Measurements from ENCODE around the gene YIPF4.

DNA sequence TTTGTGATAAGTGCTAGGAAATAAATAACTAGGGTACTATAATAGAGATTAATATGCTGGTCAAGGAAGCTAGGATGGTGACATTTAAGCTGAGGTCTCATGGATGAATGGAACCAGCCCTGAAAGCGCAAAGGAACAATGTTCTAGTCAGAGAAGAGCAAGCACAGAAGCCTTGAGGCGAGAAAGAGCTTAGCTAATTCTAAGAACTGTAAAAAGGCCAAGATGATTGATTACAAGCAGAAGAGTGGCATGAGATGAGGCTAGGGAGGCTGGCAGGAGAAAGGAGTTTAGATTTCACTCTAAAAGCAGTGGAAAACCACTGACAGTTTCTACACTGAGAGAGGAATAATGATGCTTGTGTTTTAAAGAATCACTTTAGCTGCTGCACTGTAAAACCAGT lies 3.4 kb upstream of the YIPF4 start:
- TF ChIP-seq MAX (IDR thresholded peaks at IDR 0.05) (no peak), TEAD4 (IDR thresholded peaks at IDR 0.05) (no peak), REST (IDR thresholded peaks at IDR 0.05; ENCODE audit: low read depth) (no peak)
